T-helper 9 cell (primary cell): ENCODE results near the gene MS4A7.

Experiments
- DNase-seq: peaks from one replicate; pipeline ENCODE4 v3.0.0-alpha.2; 2020

Gene MS4A7

GRCh38 chr11:60371386-60371785 lies 6.9 kb upstream of the MS4A7 start:
- no peak for DNase-seq

GRCh38 chr11:60371854-60372253 lies 6.5 kb upstream of the MS4A7 start:
- no peak for DNase-seq

- no peak for DNase-seq
Measured at GRCh38 chr11:60372767-60373166, 5.6 kb upstream of the MS4A7 start.

- DNase-seq: no peak
Measured at GRCh38 chr11:60375316-60375715, 3.0 kb upstream of the MS4A7 start.

- no peak for DNase-seq
Measured at GRCh38 chr11:60376601-60377000, 1.7 kb upstream of the MS4A7 start.

GRCh38 chr11:60377401-60378136 lies 763 bp upstream of the MS4A7 start:
- DNase-seq: no peak

- no peak for DNase-seq
Measured at GRCh38 chr11:60389279-60389910, 11.1 kb downstream of the MS4A7 start.

- DNase-seq: no peak
Measured at GRCh38 chr11:60390419-60390818, 12.1 kb downstream of the MS4A7 start.

GRCh38 chr11:60392361-60392760 lies 14.0 kb downstream of the MS4A7 start:
- no peak for DNase-seq

- no peak for DNase-seq
Measured at GRCh38 chr11:60393016-60393415, 14.7 kb downstream of the MS4A7 start.

- no peak for DNase-seq
Measured at GRCh38 chr11:60394666-60395380, 16.5 kb downstream of the MS4A7 start.

GRCh38 chr11:60396382-60396781 lies 18.1 kb downstream of the MS4A7 start, which contains the start of gene MS4A14:
MS4A14 (plus strand) TSS chr11:60396459; CDS start chr11:60396579, 120 bp downstream.
- no peak for DNase-seq

- DNase-seq: no peak
Measured at GRCh38 chr11:60396799-60397198, 18.5 kb downstream of the MS4A7 start.

- no peak for DNase-seq
Measured at GRCh38 chr11:60420015-60420414, 41.7 kb downstream of the MS4A7 start.

- no peak for DNase-seq
Measured at GRCh38 chr11:60422609-60423008, 44.3 kb downstream of the MS4A7 start.

GRCh38 chr11:60428517-60428916 lies 50.2 kb downstream of the MS4A7 start:
- DNase-seq: no peak

- DNase-seq: no peak
Measured at GRCh38 chr11:60429272-60429671, 50.9 kb downstream of the MS4A7 start, which contains the start of gene MS4A5. MS4A5 (plus strand) TSS chr11:60429572; CDS start chr11:60429675, 103 bp downstream.

GRCh38 chr11:60431251-60431650 lies 52.9 kb downstream of the MS4A7 start:
- DNase-seq: no peak

GRCh38 chr11:60433401-60433800 lies 55.1 kb downstream of the MS4A7 start:
- DNase-seq: no peak
